Measurements from ENCODE around the gene SCRN2.

- TF ChIP-seq POLR2A (IDR thresholded peaks at IDR 0.05) = no peak
- TF ChIP-seq, protein P1, sequence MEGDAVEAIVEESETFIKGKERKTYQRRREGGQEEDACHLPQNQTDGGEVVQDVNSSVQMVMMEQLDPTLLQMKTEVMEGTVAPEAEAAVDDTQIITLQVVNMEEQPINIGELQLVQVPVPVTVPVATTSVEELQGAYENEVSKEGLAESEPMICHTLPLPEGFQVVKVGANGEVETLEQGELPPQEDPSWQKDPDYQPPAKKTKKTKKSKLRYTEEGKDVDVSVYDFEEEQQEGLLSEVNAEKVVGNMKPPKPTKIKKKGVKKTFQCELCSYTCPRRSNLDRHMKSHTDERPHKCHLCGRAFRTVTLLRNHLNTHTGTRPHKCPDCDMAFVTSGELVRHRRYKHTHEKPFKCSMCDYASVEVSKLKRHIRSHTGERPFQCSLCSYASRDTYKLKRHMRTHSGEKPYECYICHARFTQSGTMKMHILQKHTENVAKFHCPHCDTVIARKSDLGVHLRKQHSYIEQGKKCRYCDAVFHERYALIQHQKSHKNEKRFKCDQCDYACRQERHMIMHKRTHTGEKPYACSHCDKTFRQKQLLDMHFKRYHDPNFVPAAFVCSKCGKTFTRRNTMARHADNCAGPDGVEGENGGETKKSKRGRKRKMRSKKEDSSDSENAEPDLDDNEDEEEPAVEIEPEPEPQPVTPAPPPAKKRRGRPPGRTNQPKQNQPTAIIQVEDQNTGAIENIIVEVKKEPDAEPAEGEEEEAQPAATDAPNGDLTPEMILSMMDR (IDR thresholded peaks at IDR 0.05) = no peak
Measured at GRCh38 chr17:47831934-47832327, 9.1 kb downstream of the SCRN2 start.
